Loucy (cell line): ENCODE results near the gene MYMX.

Source experiments
- H2AFZ ChIP-seq: fragments of 200-600 bp; sonication (generic); 2 replicates; pipeline ENCODE4 v1.6.0; 2016; ENCODE audit warnings: antibody characterized with exemption, mild to moderate bottlenecking, low read length, moderate library complexity
- H3F3A ChIP-seq: fragments of 200-600 bp; 2 replicates; pipeline ENCODE4 v1.6.0; 2016; ENCODE audit warnings: antibody characterized with exemption, low read depth, mild to moderate bottlenecking
- H3K27me3 ChIP-seq: fragments of 200-600 bp; sonication (generic); 2 replicates; pipeline ENCODE4 v1.6.1; 2014; ENCODE audit warnings: low read length, mild to moderate bottlenecking; ENCODE audit not compliant: insufficient read depth, poor library complexity, severe bottlenecking
- H3K36me3 ChIP-seq: fragments of 200-600 bp; sonication (generic); 2 replicates; pipeline ENCODE4 v1.6.1; 2016; ENCODE audit warnings: low read length; ENCODE audit not compliant: insufficient read depth
- H3K4me1 ChIP-seq: fragments of 200-600 bp; sonication (generic); 2 replicates; pipeline ENCODE4 v1.5.1; 2014; ENCODE audit warnings: low read length, mild to moderate bottlenecking; ENCODE audit not compliant: insufficient read depth, poor library complexity, severe bottlenecking
- H3K4me2 ChIP-seq: fragments of 200-600 bp; sonication (generic); 2 replicates; pipeline ENCODE4 v1.6.0; 2014; ENCODE audit warnings: antibody characterized with exemption, low read length, low read depth, mild to moderate bottlenecking; ENCODE audit not compliant: poor library complexity, severe bottlenecking
- H3K4me3 ChIP-seq: fragments of 200-600 bp; sonication (generic); 2 replicates; pipeline ENCODE4 v1.5.1; 2014; ENCODE audit warnings: low read length, mild to moderate bottlenecking, mixed read lengths; ENCODE audit not compliant: poor library complexity, severe bottlenecking
- H3K79me2 ChIP-seq: fragments of 200-600 bp; sonication (generic); 2 replicates; pipeline ENCODE4 v1.6.1; 2014; ENCODE audit warnings: low read length; ENCODE audit not compliant: insufficient read depth
- H3K9ac ChIP-seq: fragments of 200-600 bp; sonication (generic); 2 replicates; pipeline ENCODE4 v1.6.0; 2014; ENCODE audit warnings: mild to moderate bottlenecking, low read depth, low read length, moderate library complexity; ENCODE audit not compliant: poor library complexity, severe bottlenecking
- H3K9me2 ChIP-seq: fragments of 200-600 bp; sonication (generic); replicated peaks from 2 replicates; pipeline ENCODE4 v1.6.1; 2016; ENCODE audit warnings: low read depth, low read length, mixed read lengths
- H3K9me3 ChIP-seq: fragments of 200-600 bp; sonication (generic); 2 replicates; pipeline ENCODE4 v1.6.1; 2014; ENCODE audit warnings: mild to moderate bottlenecking, antibody characterized with exemption, low read length, low read depth; ENCODE audit not compliant: insufficient read depth
- H4K20me1 ChIP-seq: fragments of 200-600 bp; sonication (generic); 2 replicates; pipeline ENCODE4 v1.6.0; 2014; ENCODE audit warnings: antibody characterized with exemption, low read length, mild to moderate bottlenecking; ENCODE audit not compliant: insufficient read depth, poor library complexity, severe bottlenecking
- EZH2phosphoT487 ChIP-seq: fragments of 200-600 bp; IDR thresholded peaks from 2 replicates; pipeline ENCODE4 v1.6.1; 2018; ENCODE audit warnings: antibody characterized with exemption, mild to moderate bottlenecking, moderate library complexity, borderline replicate concordance
- TF ChIP-seq, protein P1 (sequence below): fragments of 200-600 bp; sonication (generic); conservative IDR thresholded peaks from 2 replicates; pipeline ENCODE4 v1.5.1; 2014; ENCODE audit warnings: mild to moderate bottlenecking, antibody characterized with exemption, low read length

Gene MYMX

DNA sequence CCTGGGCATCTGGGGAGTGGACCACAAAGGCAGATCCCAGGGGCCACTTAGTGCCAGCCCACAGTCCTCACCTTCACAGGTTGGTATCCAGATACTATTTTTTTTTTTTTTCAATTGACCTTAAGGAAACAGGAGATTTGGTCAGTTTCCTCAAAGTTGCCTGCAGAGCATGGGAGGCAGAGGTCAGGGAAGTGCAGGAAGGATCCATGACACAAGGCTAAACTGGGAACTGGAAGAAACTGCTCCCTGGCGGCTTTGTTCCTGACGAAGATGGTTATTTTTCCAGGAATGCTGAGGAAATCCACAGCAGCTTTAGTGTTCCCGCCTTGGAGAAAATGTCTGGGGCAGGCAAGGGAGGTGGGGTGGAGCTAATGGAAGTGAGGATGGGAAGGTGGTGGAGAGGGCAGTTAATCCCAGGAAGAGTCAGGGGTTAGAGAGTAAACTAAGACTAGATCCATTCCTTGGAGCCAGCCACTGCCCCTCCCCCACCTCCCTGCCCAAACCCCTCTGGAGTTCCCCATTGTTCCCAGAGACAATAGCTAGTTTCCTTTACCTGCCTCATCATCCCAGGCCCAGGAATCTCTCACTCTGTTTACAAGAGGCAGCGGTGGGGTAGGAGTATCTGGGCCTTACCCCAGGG, 14.3 kb upstream of the MYMX start:
- Histone ChIP-seq H3K4me1 (peaks cover 26% of the 10 kb centered on the region), H3K36me3 (no peaks in the 10 kb centered on the region), H3K9me3 (no peaks in the 10 kb centered on the region), H3K9ac (no peak overlapping the region), H3K4me2 (no peak overlapping the region), H4K20me1 (no peaks in the 10 kb centered on the region), H3F3A (no peaks in the 10 kb centered on the region), H3K27me3 (no peaks in the 10 kb centered on the region), H2AFZ (no peak overlapping the region), H3K4me3 (no peak overlapping the region), H3K79me2 (no peaks in the 10 kb centered on the region), H3K9me2 (no peaks in the 10 kb centered on the region)
- TF ChIP-seq, protein P1, sequence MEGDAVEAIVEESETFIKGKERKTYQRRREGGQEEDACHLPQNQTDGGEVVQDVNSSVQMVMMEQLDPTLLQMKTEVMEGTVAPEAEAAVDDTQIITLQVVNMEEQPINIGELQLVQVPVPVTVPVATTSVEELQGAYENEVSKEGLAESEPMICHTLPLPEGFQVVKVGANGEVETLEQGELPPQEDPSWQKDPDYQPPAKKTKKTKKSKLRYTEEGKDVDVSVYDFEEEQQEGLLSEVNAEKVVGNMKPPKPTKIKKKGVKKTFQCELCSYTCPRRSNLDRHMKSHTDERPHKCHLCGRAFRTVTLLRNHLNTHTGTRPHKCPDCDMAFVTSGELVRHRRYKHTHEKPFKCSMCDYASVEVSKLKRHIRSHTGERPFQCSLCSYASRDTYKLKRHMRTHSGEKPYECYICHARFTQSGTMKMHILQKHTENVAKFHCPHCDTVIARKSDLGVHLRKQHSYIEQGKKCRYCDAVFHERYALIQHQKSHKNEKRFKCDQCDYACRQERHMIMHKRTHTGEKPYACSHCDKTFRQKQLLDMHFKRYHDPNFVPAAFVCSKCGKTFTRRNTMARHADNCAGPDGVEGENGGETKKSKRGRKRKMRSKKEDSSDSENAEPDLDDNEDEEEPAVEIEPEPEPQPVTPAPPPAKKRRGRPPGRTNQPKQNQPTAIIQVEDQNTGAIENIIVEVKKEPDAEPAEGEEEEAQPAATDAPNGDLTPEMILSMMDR: no peak
- TF ChIP-seq EZH2phosphoT487: no peak

DNA sequence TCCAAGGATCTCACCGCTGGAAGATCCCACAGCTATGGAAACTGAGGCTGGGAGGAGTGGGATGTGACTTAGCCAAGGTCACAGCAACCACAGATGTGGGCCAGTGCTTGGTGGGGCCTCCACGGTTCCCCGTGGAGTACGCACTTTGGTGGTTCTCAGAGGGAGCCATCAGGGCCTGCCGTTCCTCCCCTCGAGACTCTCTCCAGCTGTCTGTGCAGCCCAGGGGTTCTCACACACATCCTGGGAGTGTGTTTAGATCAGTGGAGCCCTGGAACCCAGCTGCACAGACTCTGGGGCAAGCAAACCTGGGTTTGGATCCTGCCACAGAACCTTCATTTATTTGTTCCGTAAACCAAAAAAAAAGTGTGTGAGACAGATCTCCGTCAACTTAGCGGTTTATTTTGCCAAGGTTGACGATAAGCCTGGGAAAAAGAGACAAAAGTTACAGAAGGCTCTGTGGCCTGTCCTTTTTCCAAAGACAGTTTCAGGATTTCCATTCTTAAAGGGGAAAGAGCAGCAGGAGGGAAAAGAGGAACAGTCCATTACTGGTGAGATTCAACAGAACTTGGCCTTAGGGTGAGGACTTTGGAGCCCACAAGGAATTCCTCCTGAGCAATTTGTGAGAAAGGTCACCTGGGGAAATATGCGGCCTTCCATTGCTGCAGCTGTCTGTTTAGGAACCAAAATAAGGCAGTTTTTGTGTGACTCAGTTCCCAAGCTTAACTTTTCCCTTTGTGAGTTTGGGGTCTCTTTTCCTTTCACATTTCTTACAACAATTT, 13.6 kb upstream of the MYMX start:
- Histone ChIP-seq H3K4me3 (no peak overlapping the region), H3K36me3 (no peaks in the 10 kb centered on the region), H3K9ac (no peak overlapping the region), H3K4me2 (no peak overlapping the region), H3K4me1 (peaks cover 26% of the 10 kb centered on the region), H3K9me2 (no peaks in the 10 kb centered on the region), H3F3A (no peaks in the 10 kb centered on the region), H3K27me3 (no peaks in the 10 kb centered on the region), H3K79me2 (no peaks in the 10 kb centered on the region), H2AFZ (no peak overlapping the region), H4K20me1 (no peaks in the 10 kb centered on the region), H3K9me3 (no peaks in the 10 kb centered on the region)
- TF ChIP-seq, protein P1: no peak
- no peak for TF ChIP-seq EZH2phosphoT487

DNA sequence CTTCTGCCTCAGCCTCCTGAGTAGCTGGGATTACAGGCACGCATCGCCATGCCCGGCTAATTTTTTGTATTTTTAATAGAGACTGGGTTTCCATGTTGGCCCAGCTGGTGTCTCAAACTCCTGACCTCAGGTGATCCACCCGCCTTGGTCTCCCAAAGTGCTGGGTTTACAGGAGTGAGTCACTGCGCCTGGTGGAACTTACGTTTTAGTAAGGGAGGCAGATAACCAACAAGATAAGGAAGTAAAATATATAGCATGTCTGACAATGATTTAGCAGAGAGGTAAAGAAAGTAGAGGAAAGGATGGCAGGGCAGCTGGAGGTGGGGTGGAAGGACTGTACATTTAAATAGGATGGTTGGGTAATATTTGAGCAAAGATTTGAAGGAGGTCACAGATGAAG, 12.8 kb upstream of the MYMX start:
- Histone ChIP-seq H2AFZ (no peak overlapping the region), H3K9me3 (no peaks in the 10 kb centered on the region), H3K9ac (no peak overlapping the region), H3K4me2 (no peak overlapping the region), H3K79me2 (no peaks in the 10 kb centered on the region), H3K9me2 (no peaks in the 10 kb centered on the region), H3K4me1 (peaks cover 26% of the 10 kb centered on the region), H3K36me3 (no peaks in the 10 kb centered on the region), H3K27me3 (no peaks in the 10 kb centered on the region), H3F3A (no peaks in the 10 kb centered on the region), H4K20me1 (no peaks in the 10 kb centered on the region), H3K4me3 (no peak overlapping the region)
- no peak for TF ChIP-seq EZH2phosphoT487
- TF ChIP-seq, protein P1: no peak
